ENCODE measurements around the gene PWWP2B. TPM values are rescaled to one million over a fixed set of nuclear protein-coding genes. Genes with fewer than 3 reads are reported as not detected.

PWWP2B gene
- total RNA-seq, 1 donor from 2014 or later = 23.0 TPM

GRCh38 chr10:132465193-132465888 lies 68.3 kb downstream of the PWWP2B start:
- intact Hi-C loops (cut with DNase I) = loop anchor here (5.0 kb wide), 1 partner anchor 42 kb away; no protein-coding TSS in a partner anchor
- peak; percentile 44 for DNase-seq
- ATAC-seq (ENCODE audit: poor library complexity) = no peak

- intact Hi-C loops (cut with DNase I) = loop anchor here (5.0 kb wide), 1 partner anchor 41 kb away; no protein-coding TSS in a partner anchor
- ATAC-seq (ENCODE audit: poor library complexity) (no peak), DNase-seq (peak; percentile 39)
Measured at GRCh38 chr10:132465889-132466519, 69.0 kb downstream of the PWWP2B start.

- DNase-seq (peak; percentile 41), ATAC-seq (ENCODE audit: poor library complexity) (no peak)
- intact Hi-C loops (cut with DNase I) = loop anchor here (5.0 kb wide), 1 partner anchor 41 kb away; no protein-coding TSS in a partner anchor
Measured at GRCh38 chr10:132466520-132467463, 69.8 kb downstream of the PWWP2B start.

Other genes starting within 250 kb of the PWWP2B start
- gene DPYSL4, start 210.3 kb upstream of the PWWP2B start, total RNA-seq = 31.7 TPM
- 5.9 TPM for gene STK32C, start 89.2 kb upstream of the PWWP2B start, total RNA-seq
- gene LRRC27, start 65.0 kb upstream of the PWWP2B start, total RNA-seq = 3.9 TPM
- 99.1 TPM for gene INPP5A, start 140.6 kb downstream of the PWWP2B start, total RNA-seq

All from Right ventricle myocardium superior (tissue), 1 donor.